ENCODE measurements around the gene APOBEC3H.

APOBEC3H gene

GRCh38 chr22:39081598-39081997, 15.4 kb upstream of the APOBEC3H start:
- FAIRE-seq, result no peak

GRCh38 chr22:39083212-39084165, 13.6 kb upstream of the APOBEC3H start:
- no peak for FAIRE-seq

- FAIRE-seq, result no peak
Observed at GRCh38 chr22:39084666-39085065, 12.4 kb upstream of the APOBEC3H start.

DNA sequence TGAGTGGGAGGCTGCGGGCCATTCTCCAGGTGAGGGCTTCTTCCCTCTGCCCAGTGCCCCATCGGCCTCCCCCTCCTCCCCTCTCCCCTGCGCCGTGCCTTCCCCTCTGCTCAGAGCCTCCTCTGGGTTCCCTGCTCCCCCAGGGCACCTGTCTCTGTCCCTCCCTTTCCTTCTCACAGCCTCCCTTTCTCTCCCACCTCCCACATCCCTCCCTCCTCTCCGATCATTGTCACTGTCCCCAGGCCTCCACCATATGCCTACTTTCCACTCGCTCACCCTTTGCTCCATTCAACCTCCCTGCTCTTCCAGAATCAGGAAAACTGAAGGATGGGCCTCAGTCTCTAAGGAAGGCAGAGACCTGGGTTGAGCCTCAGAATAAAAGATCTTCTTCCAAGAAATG, 9.9 kb upstream of the APOBEC3H start:
- FAIRE-seq, result no peak

DNA sequence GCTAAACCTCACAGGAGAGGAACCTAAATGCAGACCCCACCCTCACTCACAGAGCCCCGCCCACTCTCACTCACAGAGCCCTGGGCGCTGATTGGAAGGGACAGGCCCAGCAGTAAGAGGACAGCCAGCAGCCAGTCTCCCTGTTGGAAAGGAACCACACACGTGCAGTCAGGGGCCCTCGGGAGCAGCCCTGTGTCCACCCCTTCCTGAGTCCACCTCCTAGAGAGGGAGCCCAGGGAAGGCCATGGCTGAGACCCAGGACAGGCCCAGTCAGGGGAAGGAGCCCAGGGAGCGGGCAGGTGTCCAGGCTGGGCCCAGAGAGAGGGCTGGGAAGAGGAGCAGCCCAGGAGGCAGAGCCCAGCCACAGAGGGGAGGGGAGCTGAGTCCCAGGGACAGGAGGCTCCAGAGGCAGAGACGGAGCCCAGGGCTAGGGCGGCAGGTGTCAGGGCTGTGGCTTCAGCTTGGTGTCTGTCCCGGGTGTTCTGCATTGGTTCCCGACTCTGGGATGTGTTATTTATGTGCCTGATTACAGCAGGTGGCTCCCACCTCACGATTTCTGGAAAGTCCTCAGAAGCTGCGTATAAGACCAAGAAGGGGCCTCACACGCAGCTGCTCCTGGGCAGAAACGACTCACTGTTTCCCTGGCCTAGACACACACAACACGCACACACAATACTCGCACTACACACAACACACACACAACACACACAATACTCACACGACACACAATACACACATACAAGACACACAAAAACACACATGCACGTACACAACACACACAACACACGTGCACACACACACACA, 9.0 kb upstream of the APOBEC3H start:
- no peak for FAIRE-seq

GRCh38 chr22:39088685-39089032, 8.4 kb upstream of the APOBEC3H start:
- FAIRE-seq, result no peak

DNA sequence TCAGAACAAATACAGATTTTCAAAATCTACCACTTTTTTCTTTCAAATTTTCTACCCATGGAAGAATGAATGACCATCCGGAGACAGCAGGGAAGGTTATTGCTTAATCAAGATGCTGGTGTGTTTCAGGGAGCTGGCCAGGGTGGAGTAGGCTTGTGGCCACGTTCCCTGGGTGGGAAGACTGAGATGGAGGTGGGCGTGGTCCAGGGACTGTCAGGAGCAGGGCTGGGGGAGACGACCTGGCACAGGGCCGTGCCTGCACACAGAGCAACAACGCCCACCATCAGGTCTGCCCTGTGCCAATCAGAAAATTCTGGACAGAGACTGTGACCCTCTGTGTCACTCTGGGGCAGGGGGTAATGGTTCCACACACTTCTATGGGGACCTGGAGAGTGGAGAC, 7.1 kb upstream of the APOBEC3H start:
- FAIRE-seq, result no peak

DNA sequence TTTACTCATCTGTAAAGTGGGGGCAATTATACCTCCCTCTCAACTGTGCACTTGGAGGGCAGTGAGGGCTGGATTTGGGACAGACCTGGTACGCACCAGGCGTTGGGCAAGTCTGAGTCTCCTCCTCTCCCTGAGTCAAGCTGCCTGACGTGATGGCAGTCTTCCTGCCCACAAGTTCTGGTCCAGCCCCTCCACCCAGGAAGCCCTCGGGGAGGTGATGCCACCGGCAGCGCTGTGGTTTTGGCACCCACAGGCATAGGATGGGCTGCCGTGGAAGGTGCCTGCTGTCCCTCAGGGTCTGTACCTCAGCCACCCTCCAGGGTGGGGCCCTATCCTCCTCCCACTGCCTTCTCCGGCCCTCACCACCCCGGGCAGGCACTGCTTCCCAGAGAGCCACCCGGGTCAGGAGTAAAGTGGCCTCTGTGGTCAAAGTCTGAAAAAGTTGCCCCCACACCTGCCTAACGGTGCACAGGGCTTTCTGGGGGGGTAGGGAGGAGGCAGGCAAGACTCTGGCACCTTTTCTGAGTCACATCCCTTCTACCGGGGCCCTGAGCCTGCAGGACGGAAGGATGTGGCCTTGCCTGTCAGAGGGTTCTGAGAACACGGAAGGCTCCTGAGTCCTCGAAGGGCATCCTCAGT, 6.5 kb upstream of the APOBEC3H start:
- no peak for FAIRE-seq

- FAIRE-seq, result no peak
Observed at GRCh38 chr22:39091126-39092081, 5.6 kb upstream of the APOBEC3H start.

- FAIRE-seq, result no peak
Observed at GRCh38 chr22:39092111-39092862, 4.8 kb upstream of the APOBEC3H start.

DNA sequence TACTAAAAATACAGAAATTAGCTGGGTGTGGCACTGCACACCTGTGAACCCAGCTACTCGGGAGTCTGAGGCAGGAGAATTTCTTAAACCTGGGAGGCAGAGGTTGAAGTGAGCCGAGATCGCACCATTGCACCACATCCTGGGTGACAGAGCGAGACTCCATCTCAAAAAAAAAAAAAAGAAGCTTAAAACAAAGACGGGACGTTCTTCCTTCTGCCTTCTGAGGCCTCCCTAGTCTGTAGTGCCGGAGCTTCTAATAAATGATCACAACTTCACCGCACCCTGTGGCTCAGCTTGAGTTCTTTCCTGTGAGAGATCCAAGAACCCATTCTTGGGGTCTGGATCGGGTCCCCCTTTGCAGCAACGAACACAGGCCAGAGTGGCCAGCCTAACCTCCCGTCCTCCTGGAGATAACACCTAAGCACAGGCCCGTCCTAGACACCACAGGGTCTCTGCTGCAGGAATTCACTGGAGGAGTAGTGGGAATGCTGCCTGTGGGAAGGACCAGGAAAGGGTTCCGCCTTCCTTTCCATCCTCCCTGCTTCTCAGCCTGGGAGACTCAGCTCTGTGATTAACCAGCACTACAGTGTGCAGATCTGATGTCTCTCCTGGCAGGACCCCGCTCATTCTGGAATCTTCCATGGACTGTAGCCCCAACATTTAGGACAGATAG, 2.2 kb upstream of the APOBEC3H start:
- no peak for FAIRE-seq

DNA sequence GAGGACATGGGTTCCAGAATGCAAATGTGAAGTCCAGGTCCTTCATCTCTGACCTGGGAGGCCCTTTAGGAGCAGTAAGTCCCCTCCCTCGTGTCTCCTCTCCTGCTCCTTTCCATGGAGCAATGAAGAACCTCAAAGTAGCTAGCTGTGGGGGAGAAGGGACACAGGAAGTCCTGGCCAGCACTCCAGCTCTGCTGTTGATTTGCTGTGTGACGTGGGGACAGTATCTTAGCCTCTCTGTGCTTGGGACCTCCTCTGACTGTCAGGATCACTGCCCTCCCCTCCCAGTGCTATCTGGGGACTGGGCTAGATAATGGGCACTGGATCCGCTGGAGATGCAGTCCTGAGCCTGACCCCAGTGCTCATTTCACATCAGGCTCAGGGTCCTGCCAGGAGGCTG, 1.1 kb upstream of the APOBEC3H start:
- FAIRE-seq, result no peak

GRCh38 chr22:39098026-39098425, 982 bp downstream of the APOBEC3H start:
- no peak for FAIRE-seq

GRCh38 chr22:39098576-39098975, 1.5 kb downstream of the APOBEC3H start:
- no peak for FAIRE-seq

GRCh38 chr22:39101226-39101625, 4.2 kb downstream of the APOBEC3H start:
- no peak for FAIRE-seq

- FAIRE-seq, result no peak
Observed at GRCh38 chr22:39103431-39103830, 6.4 kb downstream of the APOBEC3H start.

GRCh38 chr22:39106326-39106725, 9.3 kb downstream of the APOBEC3H start:
- no peak for FAIRE-seq

DNA sequence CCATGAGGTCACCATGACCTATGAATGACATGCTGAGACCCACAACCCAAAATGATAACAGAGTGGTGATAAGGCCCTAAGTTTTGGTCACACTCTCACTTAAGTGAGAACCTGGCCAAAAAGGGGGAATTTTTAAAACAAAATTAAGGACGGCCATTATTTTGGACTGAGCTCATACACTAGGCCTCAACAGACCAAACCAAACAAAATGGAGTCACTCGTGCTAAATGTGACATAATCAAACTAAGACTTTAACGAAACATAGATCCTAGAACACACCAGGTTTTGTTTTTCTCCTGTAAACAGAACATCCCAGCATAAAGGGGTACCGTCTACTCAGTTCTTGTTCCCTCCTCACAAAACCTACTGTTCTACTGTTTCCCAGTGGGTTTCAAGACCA, 11.4 kb downstream of the APOBEC3H start:
- FAIRE-seq, result no peak

GRCh38 chr22:39109361-39109760, 12.3 kb downstream of the APOBEC3H start:
- FAIRE-seq, result no peak

DNA sequence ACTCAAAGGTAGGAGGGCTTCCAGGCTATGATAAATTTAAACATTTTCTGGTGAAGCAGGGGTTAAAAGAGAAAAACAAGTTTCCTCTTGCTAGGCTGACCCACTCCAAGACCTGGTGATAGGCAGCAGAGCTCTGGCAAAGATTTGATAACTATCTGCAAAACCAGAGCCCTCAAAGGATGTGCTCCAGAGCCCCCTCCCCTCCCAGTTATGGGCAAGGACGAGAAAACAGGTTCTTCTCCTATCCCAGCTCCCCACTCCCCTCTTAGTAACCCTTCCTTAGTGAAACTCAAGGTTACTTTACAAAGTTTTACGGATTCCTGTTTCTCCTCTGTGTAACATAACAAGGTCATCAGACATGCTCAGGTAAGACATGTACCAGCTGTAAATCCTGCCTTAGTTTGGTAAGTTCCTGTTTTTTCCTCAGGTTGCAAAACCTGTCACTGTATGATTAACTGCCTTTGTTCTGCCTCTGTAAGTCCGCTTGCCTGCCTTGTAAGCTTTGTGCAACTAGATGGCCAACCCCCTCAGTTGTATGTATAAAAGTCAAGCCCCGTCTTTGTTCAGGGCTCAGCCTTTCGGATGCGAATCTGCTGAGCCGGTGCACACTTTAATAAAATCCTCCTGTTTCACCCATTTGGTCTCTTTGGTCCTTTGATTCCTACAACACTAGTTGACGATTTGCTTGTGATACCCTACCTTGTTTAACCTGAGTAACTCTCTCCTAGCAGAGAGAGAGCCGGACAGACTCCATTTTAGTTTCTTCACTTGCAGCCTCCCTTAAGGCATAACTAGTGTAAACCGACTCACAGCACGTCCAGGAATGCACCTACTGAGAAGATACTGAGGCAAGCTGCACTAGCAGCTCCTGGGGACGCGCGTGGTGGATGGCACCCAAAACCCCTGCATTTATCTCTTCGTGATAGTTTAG, 13.9 kb downstream of the APOBEC3H start:
- no peak for FAIRE-seq

All from islet of Langerhans (tissue), 1 donor.